Thoracic aorta (tissue), 2 donors: Measurements from ENCODE around the gene CRYZL1. TPM values are rescaled to one million over a fixed set of nuclear protein-coding genes. Genes with fewer than 3 reads are reported as not detected.

ENCODE experiments used
- ATAC-seq: fragments of 150-250 bp; one replicate; pipeline ENCODE4 v1.8.0; 2017; ENCODE audit warnings: low read depth; ENCODE audit not compliant: insufficient number of reproducible peaks, low FRiP score
- DNase-seq: peaks from one replicate; pipeline ENCODE4 v3.0.0-alpha.2; 2020; ENCODE audit warnings: low spot score
- H3K27ac ChIP-seq, 2 donors: fragments of 200-600 bp; sonication (generic); 1 replicate in 1 of 2; 2 replicates in 1 of 2; pipeline ENCODE4 v1.5.1; 2016; ENCODE audit warnings: mild to moderate bottlenecking in 2 of 2, moderate library complexity in 2 of 2
- H3K27me3 ChIP-seq: fragments of 200-600 bp; sonication (generic); replicated peaks from 2 replicates; pipeline ENCODE4 v1.6.0; 2016; ENCODE audit warnings: mild to moderate bottlenecking; ENCODE audit not compliant: insufficient read depth
- H3K36me3 ChIP-seq: fragments of 200-600 bp; sonication (generic); one replicate; pipeline ENCODE4 v1.5.1; 2016
- H3K4me1 ChIP-seq, 2 donors: fragments of 200-600 bp; sonication (generic); 1 replicate in 1 of 2; 2 replicates in 1 of 2; pipeline versions ENCODE4 v1.5.1 to v1.6.0; 2016; ENCODE audit warnings: low read depth in 2 of 2, mild to moderate bottlenecking in 1 of 2; ENCODE audit not compliant: control insufficient read depth in 1 of 2
- H3K4me3 ChIP-seq: fragments of 200-600 bp; sonication (generic); 2 replicates; pipeline ENCODE4 v1.5.1; 2016; ENCODE audit warnings: mild to moderate bottlenecking
- H3K9me3 ChIP-seq: fragments of 200-600 bp; sonication (generic); 2 replicates; pipeline ENCODE4 v1.5.1; 2016
- total RNA-seq, 2 donors: library from RNA; depleted of rRNA; stranded (reverse); fragments of >200 nt; gene quantifications; one replicate each; pipeline versions ENCODE4 v1.1.0 to v1.2.3, GENCODE V29; 2016
- TF ChIP-seq, protein P1 (sequence below): fragments of 200-600 bp; sonication (generic); IDR thresholded peaks from one replicate; pipeline ENCODE4 v1.5.1; 2019; ENCODE audit warnings: antibody characterized with exemption

Gene CRYZL1
- total RNA-seq, 2 donors from 2014 or later = 26.8 to 61.4 TPM

- DNase-seq (no peak), ATAC-seq (no peak)
- peaks cover 69% of the 10 kb centered on the region for H3K36me3 ChIP-seq
- TF ChIP-seq, protein P1, sequence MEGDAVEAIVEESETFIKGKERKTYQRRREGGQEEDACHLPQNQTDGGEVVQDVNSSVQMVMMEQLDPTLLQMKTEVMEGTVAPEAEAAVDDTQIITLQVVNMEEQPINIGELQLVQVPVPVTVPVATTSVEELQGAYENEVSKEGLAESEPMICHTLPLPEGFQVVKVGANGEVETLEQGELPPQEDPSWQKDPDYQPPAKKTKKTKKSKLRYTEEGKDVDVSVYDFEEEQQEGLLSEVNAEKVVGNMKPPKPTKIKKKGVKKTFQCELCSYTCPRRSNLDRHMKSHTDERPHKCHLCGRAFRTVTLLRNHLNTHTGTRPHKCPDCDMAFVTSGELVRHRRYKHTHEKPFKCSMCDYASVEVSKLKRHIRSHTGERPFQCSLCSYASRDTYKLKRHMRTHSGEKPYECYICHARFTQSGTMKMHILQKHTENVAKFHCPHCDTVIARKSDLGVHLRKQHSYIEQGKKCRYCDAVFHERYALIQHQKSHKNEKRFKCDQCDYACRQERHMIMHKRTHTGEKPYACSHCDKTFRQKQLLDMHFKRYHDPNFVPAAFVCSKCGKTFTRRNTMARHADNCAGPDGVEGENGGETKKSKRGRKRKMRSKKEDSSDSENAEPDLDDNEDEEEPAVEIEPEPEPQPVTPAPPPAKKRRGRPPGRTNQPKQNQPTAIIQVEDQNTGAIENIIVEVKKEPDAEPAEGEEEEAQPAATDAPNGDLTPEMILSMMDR = no peak
- H3K9me3 ChIP-seq = no peaks in the 10 kb centered on the region
- H3K27me3 ChIP-seq = no peaks in the 10 kb centered on the region
- peaks cover 10 to 28% of the 10 kb centered on the region in 2 donors for H3K4me1 ChIP-seq
- no peak overlapping the region for H3K27ac ChIP-seq
- H3K4me3 ChIP-seq = no peak overlapping the region
These were observed 84.1 kb downstream of the CRYZL1 start for GRCh38 chr21:33557447-33557846.

GRCh38 chr21:33554982-33555344, 86.6 kb downstream of the CRYZL1 start:
- Histone ChIP-seq H3K27ac (no peak overlapping the region), H3K36me3 (peaks cover 83% of the 10 kb centered on the region), H3K4me3 (no peak overlapping the region), H3K4me1 (peaks cover 10 to 23% of the 10 kb centered on the region in 2 donors), H3K9me3 (no peaks in the 10 kb centered on the region), H3K27me3 (no peaks in the 10 kb centered on the region)
- DNase-seq (no peak), ATAC-seq (no peak)
- TF ChIP-seq, protein P1 = no peak

DNA sequence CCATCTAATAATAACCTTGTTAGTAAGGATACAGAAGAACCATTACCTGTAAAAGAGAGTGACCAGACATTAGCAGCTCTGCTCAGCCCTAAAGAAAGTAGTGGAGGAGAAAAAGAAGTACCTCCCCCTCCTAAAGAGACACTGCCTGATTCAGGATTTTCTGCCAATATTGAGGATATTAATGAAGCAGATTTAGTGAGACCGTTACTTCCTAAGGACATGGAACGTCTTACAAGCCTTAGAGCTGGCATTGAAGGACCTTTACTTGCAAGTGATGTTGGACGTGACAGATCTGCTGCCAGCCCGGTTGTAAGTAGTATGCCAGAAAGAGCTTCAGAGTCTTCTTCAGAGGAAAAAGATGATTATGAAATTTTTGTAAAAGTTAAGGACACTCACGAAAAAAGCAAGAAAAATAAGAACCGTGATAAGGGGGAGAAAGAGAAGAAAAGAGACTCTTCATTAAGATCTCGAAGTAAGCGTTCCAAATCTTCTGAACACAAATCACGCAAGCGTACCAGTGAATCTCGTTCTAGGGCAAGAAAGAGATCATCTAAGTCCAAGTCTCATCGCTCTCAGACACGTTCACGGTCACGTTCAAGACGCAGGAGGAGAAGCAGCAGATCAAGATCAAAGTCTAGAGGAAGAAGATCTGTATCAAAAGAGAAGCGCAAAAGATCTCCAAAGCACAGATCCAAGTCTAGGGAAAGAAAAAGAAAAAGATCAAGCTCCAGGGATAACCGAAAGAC, 87.1 kb downstream of the CRYZL1 start:
- Histone ChIP-seq H3K4me3 (no peak overlapping the region), H3K27ac (no peak overlapping the region), H3K27me3 (no peaks in the 10 kb centered on the region), H3K9me3 (no peaks in the 10 kb centered on the region), H3K4me1 (peaks cover 10 to 23% of the 10 kb centered on the region in 2 donors), H3K36me3 (peaks cover 82% of the 10 kb centered on the region)
- TF ChIP-seq, protein P1 = no peak
- DNase-seq = no peak
- no peak for ATAC-seq

- Histone ChIP-seq H3K4me3 (no peak overlapping the region), H3K27ac (no peak overlapping the region), H3K36me3 (peaks cover 70% of the 10 kb centered on the region), H3K27me3 (no peaks in the 10 kb centered on the region), H3K4me1 (peaks cover 10 to 27% of the 10 kb centered on the region in 2 donors), H3K9me3 (no peaks in the 10 kb centered on the region)
- ATAC-seq = no peak
- DNase-seq = no peak
- TF ChIP-seq, protein P1 = no peak
These were observed 88.4 kb downstream of the CRYZL1 start for GRCh38 chr21:33552999-33553598.

DNA sequence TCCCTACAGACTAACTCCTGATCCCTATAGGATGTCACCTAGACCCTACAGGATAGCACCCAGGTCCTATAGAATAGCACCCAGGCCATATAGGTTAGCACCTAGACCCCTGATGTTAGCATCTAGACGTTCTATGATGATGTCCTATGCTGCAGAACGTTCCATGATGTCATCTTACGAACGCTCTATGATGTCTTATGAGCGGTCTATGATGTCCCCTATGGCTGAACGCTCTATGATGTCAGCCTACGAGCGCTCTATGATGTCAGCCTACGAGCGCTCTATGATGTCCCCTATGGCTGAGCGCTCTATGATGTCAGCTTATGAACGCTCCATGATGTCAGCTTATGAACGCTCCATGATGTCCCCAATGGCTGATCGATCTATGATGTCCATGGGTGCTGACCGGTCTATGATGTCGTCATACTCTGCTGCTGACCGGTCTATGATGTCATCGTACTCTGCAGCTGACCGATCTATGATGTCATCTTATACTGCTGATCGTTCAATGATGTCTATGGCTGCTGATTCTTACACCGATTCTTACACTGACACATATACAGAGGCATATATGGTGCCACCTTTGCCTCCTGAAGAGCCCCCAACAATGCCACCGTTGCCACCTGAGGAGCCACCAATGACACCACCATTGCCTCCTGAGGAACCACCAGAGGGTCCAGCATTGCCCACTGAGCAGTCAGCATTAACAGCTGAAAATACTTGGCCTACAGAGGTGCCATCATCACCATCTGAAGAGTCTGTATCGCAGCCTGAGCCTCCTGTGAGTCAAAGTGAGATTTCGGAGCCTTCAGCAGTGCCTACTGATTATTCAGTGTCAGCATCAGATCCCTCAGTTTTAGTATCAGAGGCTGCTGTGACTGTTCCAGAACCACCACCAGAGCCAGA, 89.2 kb downstream of the CRYZL1 start:
- TF ChIP-seq, protein P1 = no peak
- H3K4me3 ChIP-seq = no peak overlapping the region
- no peak overlapping the region for H3K27ac ChIP-seq
- no peak for DNase-seq
- no peaks in the 10 kb centered on the region for H3K9me3 ChIP-seq
- H3K4me1 ChIP-seq = peaks cover 10 to 27% of the 10 kb centered on the region in 2 donors
- no peaks in the 10 kb centered on the region for H3K27me3 ChIP-seq
- ATAC-seq = no peak
- H3K36me3 ChIP-seq = peaks cover 63% of the 10 kb centered on the region
